GM23248 (cell line): ENCODE data around the gene FLVCR1.

ENCODE experiments used
- EZH2 ChIP-seq: fragments of 200-600 bp; sonication (generic); IDR thresholded peaks from 2 replicates; pipeline ENCODE4 v1.6.1; 2018; ENCODE audit warnings: antibody characterized with exemption, mild to moderate bottlenecking; ENCODE audit not compliant: insufficient read depth, poor library complexity, severe bottlenecking
- EZH2phosphoT487 ChIP-seq: fragments of 200-600 bp; sonication (generic); IDR thresholded peaks from 2 replicates; pipeline ENCODE4 v1.6.1; 2018; ENCODE audit warnings: antibody characterized with exemption, moderate library complexity, mild to moderate bottlenecking, low read depth; ENCODE audit not compliant: insufficient read depth

DNA sequence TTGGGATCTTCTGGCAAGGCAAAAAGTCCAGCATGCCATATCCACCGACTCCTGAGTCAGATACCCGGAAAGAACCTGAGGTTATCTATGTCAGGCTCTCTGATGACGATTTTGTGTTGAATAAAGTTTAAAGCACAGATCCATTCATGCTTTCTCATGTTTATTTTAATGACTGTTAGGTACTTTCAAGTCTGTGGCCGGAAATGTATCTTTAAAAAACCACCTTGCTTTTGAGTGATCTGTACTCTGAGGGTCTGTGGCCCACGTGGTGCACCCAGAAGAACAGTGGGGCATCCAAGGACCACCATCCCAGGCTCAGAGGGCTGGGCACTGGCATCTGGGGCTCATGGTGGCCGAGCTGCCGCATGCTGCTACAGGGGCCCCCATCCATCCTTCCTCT, 62.2 kb downstream of the FLVCR1 start:
- TF ChIP-seq EZH2phosphoT487 (no peak), EZH2 (no peak)
